ENCODE data around the gene PGRMC1.
"Not testable (repeated sequence)": the region's sequence is repeated elsewhere in the genome, so short reads cannot be mapped to it uniquely, and the experiment has no call there.

Gene PGRMC1

GRCh38 chrX:119291246-119291645 lies 55.2 kb downstream of the PGRMC1 start:
- intact Hi-C loops (cut with DNase I); DNase-seq: not testable (repeated sequence)

- DNase-seq: no peak
- intact Hi-C loops (cut with DNase I): no loop called here
Measured at GRCh38 chrX:119292445-119292844, 56.4 kb downstream of the PGRMC1 start.

Data from head of caudate nucleus (tissue), 42 donors.